GM20000 (cell line): Measurements from ENCODE around the gene CCL26.

Experiments
- DNase-seq: peaks from one replicate; pipeline ENCODE4 v3.0.0; 2012; ENCODE audit warnings: low spot score
- CTCF ChIP-seq: IDR thresholded peaks from 2 replicates; pipeline ENCODE4 v1.5.1; 2012; ENCODE audit warnings: mild to moderate bottlenecking, control low read depth; ENCODE audit errors: extremely low read depth, missing control alignments

CCL26 gene

GRCh38 chr7:75814407-75814947 is 42.5 kb upstream of the CCL26 start:
- no peak for DNase-seq
- no peak for TF ChIP-seq CTCF

GRCh38 chr7:75813781-75814236 is 41.8 kb upstream of the CCL26 start, which contains the start of gene CCL24:
Gene CCL24 (minus strand): TSS chr7:75813806. CDS start chr7:75813715, 91 bp downstream.
- DNase-seq = no peak
- TF ChIP-seq CTCF = no peak

- no peak for TF ChIP-seq CTCF
- DNase-seq = no peak
These were observed 41.1 kb upstream of the CCL26 start for GRCh38 chr7:75813084-75813483.

GRCh38 chr7:75811894-75812678 is 40.1 kb upstream of the CCL26 start:
- TF ChIP-seq CTCF = no peak
- no peak for DNase-seq

GRCh38 chr7:75809396-75809795 is 37.4 kb upstream of the CCL26 start:
- TF ChIP-seq CTCF = no peak
- no peak for DNase-seq

- no peak for TF ChIP-seq CTCF
- DNase-seq = no peak
These were observed 36.1 kb upstream of the CCL26 start for GRCh38 chr7:75808106-75808505.

GRCh38 chr7:75807452-75807851 is 35.4 kb upstream of the CCL26 start:
- no peak for TF ChIP-seq CTCF

More at GRCh38 chr7:75807452-75807851, 35.4 kb upstream of the CCL26 start:
- no peak for DNase-seq
